Measurements from ENCODE around the gene HNF1B.

Gene HNF1B

DNA sequence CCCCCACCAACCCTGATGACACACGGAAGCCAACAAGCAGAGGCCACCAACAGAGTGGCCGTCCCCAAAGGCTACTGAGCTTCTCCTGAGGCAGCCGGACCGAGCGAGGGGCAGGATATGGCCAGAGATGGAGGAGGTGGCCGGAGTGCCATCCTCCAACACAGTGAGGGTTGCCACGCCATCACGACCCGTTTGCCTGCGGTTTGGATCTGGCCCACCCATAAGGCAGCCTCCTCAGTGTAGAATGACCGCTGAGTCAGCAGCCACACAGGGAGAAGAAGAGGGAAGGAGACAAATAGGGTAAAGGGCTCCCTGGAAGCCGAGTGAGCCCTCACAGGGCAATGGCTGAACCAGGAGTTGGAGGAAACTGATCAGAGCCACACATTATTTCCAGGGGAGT is 13.8 kb downstream of the HNF1B start:
- DNase-seq, result no peak

DNA sequence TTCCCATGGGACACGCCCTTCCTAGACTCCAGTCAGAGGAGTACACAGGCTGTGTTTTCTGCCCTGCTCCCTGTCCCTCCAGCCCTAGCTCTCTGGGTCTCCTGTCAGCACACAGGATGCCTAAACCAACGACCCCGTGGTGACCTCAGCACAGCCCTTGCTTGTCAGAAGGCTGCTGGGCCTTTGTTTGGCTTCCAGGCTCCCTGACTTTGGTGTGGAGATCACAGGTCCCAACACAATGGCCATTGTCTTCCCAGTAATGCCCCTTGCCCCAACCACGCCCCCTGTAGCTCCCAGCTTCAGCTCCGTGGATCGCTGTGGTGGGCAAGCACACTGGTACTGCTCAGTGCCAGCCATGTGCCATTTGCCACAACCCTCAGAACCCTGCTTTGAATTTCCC is 15.0 kb downstream of the HNF1B start:
- no peak for DNase-seq

DNA sequence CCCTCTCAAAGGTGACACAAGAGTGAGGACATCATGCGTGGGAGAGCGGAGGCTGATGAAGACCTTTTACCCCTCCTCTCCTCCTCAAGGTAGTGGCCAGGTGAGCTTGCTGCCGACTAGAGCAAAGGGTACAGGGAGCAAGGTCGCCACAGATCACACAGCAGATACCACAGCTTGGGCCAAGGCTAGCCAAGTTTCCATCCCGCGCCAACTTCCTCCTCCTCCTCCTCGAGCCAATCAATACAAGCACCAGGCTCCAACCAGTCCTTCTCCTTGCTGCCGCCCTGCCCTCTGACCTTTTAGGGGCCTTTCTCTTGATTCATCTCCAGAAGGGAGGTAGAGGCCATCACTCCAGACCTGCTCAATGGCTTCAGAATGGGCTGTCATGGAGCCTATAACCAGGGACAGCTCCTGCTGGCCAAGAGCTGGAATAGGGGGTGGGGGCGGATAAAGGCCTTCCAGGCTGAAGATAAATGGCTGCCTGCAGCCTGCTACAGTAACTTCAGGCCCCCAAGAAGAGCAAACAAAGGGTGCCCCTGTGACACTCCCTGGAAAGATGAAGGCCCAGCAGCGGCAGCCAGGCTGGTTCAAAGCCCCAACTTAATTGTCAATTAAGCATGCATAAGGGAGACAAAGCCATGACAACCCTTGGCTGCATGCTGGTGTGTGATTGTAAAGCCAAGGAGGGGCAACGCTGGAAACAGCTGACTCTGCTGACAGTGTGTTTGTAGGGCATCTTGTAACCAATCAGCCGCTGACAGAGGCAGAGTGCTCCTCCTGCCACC is 17.8 kb downstream of the HNF1B start:
- DNase-seq, result no peak

DNA sequence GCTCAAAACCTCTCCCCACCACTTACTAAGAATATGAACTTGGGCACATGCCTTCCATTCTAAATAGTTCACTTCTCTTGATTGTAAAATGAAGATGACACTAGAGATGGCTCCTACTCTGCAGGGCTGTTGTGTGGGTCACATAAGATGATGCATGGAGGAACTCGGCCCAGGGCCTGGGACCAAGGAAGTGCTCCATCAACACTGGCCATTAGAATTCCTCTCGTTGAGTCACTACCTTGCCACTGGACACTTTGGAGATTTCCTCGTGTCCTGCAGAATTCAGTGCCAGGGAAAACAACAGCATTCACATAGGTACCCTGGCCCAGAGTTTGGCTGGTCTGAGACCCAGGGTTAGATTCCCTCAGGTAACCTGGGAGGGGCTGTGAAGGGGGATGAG is 18.6 kb downstream of the HNF1B start:
- DNase-seq, result no peak

DNA sequence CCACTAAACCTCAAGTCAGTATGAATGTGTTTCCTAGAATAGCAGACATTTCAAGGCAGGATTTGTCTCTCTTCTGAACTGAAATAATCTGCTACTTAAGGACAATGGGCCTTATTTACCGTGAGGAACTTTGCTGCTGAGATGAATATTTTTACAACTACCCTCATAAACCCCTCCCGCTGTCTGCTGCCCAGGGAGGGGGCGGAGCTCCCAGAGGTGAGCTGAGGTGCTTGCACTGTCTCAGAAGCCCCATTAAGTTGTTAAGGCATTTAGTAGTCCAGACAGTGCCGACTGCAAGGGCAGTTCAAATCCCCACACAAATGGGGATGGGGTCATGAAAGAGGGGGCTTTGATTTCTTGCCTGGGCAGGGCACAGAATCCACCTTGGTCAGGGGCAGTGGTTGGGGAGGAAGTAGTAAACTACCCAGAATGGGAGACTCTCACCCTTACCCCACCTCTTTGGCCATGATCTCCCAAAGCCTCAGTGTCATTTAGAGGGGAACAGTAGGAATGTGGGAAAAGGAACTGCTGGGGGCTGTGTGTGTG is 19.2 kb downstream of the HNF1B start:
- DNase-seq, result no peak

DNA sequence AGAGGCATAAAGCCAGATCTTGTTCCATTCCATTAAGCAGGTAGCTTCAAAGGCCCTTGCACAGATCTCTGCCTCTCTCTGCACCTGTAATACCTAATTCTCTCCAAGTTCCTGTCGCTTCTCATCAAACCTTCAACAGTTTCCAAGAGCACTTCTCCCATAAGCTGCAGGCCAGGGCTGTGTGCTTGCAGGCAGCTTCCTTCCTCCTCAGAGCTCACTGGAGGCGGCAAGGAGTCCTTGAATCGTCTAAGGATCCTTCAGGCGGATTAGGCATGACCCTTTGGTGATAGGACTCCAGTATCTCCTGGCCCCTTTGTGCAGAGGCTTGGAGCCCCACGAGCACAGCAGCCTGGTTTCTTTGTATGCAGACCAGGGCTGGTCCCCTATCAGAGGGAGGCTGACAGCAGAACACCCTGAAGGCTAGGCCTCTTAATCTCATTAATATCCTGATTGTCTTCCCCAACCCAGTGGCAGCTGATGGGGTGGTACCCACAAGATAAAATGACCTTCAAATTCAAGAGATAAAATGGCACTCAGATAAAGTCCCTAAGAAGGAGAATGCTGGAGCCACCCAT is 19.8 kb downstream of the HNF1B start:
- DNase-seq, result no peak

DNA sequence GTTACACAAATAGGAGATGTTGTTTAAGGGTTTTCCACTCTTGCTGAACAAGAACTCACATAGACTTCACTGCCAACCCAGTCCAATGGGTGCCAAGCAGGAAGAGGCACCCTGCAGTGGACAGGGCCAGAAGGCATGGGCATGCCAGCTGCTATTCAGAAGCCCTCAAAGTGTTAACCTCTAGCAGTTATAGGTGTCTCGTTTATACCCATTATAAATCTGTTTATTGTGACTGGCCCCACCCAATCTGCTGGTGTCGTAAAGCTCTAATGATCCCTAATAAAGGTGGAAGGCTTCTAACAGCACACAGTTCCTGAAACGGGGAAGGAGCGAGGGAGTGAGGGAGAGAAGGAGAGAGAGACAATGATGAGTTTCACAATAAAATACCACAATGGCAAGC is 23.9 kb downstream of the HNF1B start:
- no peak for DNase-seq

DNA sequence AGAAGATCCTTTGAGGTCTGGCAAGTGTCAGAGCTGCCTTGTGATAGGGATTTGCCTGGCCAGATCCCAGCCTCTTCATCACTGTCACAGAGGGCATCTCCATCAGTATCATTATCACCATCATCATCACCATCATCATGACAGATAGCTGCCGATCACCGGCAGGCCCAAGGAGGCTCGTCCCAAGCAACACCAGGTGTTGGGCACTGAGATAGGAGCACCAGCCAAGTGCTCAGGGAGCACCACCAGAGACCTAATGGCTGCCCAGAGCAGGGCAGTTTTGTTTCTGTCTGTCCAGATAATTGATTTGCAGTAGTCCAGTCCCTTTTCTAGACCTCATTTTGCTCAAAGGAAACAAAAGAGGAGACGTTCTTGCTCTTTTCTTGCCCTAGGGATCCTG is 25.0 kb downstream of the HNF1B start:
- no peak for DNase-seq

DNA sequence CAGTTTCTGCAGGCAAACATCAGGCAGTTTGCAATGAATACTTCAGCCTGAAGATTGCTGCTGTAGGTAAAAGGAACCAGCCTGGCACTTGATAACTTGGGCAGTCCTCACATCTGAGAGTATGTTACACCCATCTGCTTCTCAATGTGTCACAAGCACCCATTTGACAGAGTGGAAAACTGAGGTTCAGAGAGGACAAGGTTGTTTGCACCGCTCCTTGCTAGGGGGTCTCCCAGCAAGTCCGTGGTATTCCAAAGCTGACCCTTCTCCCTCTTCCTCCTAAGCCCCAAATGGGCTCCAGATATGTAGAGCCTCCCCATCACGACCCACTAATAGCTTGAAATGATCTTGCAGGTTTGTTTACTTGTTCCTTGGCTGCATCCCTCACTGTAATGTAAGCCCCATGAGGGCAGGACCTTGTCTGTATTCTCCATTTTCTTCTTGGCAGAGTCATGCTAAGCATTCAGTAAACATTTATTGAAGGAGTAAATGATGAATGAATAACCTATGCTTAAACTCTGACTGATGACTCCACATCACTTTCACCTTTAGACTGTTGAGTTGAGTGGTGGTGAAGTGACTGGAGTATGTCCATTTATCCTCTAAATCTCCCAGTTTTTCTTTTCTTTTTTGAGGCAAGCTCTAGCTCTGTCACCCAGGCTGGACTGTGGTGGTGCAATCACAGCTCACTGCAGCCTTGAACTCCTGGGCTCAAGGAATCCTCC is 26.4 kb downstream of the HNF1B start:
- no peak for DNase-seq

DNA sequence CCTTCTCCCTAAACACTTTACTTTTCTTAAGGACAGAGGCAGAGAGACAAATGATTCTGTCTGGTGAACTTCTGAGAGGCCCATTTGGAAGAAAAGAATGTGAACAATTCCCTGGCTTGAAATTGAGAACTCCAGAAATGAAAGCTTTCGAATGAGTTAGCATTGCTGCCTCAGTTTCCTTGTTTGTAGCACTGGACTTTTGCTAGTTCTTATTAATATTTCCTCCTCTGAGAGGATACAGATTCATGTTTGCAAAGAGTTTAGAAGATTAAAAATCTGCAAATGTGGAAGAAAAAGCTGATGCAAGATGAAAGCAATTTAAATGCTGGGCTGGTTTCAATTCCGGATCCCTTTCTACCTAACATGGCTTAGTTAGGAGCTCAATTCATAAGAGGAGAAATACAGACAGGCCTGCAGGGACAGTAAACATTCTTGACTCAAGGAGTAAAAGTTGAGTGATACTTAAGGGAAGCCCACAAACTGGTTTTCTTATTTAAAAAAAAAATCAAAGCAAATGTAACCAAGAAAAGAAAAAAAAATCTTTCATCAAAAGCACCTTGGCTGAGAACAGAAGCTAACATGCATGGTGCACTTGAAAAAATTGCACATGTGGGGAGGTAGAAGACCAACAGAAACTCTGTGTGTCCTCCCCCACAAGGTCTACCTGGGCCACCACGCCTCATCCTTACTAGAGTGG is 27.1 kb downstream of the HNF1B start:
- no peak for DNase-seq

DNA sequence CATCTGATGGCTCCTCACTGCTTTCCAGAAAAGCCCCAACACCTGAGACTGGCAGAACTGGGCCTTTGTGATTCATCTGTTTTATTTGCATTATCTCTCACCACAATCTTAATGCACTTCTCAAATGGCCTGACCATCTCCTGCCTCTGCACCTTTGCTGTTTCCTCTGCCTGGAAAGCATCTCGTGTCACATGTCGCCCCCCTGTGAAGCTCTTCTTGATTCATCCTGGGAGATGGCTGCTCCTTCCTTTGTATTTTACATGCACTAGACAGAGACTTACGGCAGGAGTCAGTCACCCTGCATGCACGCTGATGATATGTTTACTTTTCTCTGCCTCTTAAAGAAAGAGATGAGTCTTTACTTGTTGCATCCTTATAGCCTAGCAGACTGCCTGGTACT is 30.0 kb downstream of the HNF1B start:
- no peak for DNase-seq

DNA sequence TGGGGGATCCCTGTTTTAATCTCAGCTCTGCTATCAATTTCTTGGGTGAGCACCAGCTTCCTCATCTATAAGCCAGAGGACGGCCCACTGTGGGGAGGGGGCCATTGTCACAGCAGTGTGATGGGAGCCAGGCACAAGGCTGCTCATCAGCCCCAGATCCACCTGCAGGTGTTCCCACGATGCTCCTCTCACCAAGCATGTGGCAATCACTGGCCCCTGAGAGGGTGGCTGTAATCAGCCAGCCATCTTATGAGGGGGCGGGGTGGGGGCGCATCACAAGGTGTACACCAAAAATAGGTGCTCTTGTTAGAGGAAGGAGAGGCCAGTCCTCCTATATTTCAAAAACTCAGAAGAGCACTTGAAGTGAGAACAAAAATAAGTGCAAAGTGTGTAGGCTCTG is 31.2 kb downstream of the HNF1B start:
- no peak for DNase-seq

DNA sequence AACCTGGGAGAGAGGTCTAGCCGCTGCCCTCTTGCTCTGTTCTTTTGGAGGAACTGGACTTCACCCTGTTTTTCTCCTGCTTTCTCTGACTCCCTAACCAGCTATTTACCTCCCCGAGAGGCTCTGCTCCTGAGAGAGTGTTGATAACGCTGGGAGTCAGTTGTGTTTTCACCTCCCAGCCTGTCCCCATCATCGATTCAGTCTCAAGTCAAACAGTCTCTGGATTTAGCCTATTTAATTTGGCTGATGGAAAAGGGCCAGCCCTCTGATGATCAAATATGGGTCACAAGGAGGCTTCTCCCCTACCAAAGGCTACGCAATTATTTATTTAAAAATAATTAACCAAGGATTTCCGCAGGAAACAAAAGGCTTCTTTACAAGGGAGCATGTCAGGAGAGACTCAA is 31.8 kb downstream of the HNF1B start:
- DNase-seq, result no peak

DNA sequence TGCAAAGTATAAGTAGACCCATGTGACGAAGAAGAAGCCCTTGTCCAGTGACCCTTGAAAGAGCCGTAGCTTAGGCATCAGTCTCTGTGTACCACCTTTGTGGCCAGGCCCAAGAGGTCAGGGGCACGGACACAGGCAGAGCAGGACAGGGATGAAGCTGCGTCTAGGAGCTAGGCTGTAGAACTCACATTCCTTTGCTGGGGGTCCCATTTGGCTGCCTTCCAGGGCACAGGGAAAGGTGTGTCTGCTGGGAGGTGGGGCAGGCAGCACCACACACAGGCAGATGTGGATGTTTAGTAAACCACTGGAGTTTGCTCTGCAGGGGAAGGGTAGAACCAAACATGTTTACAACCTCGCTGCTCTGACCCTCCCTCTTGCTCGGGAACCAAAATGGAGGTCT is 33.7 kb downstream of the HNF1B start:
- no peak for DNase-seq

DNA sequence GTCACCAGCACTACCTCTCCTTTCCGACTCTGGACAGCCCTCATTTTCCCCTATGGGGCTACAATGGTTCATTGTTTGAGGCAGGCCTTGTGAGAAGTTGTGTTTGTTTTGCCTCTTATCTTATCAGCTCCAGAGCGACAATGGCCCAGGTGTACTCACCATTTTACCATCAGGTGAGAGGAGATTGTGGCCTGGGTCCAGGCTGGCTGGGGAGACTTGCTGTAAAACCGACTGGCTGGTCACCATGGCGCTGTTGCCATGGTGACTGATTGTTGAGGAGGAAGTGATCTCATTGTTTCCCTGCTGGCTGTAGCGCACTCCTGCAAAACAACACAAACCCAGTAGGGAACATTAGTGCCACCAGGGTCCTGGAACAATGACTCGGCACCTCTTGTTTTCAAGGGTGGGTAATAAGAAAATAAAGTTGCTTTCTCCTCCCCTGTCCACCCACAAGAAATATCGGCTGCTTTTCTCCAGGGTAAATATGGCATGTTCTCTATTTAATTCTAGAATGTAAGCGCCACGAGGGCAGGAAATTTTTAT is 34.4 kb downstream of the HNF1B start:
- DNase-seq, result no peak

DNA sequence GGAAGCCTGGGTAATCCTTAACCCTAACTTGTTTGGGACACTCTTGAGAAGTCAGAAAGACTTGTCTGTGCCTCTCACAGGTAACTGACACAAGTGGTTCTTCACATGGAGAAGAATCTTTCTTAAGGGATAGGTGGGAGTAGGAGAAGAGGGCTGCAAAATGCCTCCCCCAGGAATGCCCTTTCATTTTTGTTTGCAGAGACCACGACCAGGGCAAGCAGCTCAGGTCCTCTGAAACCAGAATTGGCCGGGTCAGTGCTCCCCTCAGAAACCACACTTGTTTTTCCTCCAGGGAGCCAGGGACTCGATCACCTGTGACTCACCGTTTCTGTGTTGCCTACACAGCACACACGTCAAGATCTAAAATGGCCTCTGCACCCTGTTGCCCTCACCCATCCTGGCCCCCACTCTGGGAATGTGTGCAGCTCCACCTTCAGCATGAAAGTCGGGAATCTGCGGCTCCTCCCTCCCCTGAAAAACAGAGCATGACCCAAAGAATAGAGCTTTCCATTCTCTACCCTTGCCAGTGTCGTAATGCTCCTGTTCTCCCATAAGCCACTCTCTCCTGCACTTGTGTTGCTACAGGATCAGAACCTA is 36.1 kb downstream of the HNF1B start:
- no peak for DNase-seq

DNA sequence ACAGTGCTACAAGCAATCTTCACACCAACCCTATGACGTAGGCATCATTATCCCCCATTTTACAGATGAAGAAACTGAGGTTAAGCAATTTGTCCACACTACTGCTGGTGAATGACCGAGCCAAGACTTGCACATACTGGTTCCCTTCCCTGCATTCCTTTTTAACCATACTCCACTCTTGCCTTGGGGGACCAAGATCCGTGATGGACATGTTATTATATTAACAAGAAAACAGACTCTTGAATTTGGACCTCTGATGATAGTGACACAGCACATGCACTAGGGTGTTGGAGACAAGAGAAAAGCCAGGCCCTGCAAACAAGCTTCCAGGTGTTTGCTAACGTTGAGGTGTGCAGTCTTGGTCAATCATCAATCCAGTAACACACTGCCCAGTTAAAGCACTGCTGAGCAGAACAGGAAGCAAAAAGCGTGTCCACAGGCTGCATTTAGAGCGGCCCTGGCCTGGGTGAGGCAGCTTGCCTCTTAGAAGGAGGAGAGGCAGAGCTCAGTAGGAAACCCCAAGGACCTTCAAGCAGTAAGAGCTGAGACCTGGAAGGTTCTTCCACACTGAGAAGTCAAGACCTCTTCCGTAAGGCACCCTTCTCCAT is 36.7 kb downstream of the HNF1B start:
- DNase-seq, result no peak

DNA sequence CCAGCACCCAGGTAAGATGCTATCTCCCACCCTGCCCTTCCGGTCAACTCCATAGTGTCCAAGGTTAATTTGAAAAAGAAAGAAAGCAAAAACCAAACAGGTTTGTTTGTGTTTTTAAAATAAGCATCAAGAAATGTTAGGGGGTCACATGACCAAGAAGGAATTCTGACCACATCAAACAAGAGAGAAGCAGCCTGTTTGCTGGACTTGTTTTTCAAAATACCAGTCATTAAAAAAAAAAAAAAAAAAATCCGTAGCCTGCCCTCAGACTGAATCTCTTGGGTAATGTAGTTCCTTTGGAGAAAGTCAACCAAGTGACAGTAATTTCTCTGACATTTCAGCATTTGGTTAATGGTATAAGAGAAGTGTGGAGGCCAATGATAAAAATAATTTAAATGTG is 38.4 kb downstream of the HNF1B start:
- DNase-seq, result no peak

DNA sequence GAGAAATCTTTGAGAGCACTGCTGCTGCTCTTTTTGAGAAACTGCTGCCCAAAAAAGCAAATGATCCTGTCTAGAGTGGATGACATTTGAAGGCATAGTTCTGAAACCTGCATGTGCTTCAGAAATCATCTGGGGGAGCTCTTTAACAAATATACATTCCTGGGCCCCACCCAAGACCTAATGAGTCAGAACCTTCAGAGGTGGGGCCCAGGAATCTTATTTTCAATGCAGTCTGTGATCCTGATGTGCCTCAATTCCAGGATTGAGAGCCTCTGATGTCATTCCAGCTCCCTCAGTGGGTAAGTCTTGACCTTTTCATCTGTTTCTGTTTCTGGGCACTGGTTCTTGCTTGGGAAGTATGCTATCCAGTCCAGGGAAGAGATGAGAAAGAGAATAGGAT is 42.3 kb downstream of the HNF1B start:
- no peak for DNase-seq

DNA sequence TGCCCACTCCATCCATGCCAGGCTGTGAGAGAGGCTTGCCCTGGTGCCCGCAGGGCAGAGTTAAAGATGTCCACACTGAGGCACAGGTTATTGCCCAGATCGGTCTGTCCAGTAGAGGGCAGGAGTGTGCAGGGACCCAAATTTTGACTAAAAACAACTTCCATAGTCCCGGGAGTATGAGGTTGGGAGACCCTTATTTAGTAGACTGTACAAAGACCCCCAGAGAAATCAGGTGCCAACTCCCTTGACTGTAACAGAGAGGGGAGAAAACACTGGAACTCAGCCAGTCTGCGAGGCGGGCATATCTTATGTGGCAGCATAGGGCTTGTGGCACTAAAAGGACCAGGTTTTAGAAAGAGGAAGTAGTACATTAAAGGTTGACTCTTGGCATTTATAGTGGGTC is 43.4 kb downstream of the HNF1B start:
- DNase-seq, result peak; percentile 48 to 57

DNA sequence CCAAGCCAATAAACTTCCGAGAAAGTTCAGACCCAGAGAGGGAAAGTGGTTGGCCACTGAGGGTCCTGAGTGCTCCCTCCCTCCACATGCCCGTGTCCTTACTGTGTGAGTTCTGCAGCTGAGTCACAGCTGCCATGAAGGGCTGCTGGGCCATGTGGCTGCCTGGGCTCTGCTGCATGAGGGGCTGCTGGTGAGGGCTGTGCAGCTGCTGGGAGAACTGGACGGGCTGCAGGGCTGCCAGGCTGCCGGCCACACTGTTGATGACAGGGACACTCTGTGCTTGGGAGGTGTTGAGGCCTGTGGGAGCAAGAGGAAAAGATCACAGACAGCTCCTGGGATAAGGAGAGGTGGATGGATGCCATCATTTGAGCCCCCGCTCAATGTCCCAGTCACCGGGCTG is 44.0 kb downstream of the HNF1B start:
- DNase-seq, result no peak

DNA sequence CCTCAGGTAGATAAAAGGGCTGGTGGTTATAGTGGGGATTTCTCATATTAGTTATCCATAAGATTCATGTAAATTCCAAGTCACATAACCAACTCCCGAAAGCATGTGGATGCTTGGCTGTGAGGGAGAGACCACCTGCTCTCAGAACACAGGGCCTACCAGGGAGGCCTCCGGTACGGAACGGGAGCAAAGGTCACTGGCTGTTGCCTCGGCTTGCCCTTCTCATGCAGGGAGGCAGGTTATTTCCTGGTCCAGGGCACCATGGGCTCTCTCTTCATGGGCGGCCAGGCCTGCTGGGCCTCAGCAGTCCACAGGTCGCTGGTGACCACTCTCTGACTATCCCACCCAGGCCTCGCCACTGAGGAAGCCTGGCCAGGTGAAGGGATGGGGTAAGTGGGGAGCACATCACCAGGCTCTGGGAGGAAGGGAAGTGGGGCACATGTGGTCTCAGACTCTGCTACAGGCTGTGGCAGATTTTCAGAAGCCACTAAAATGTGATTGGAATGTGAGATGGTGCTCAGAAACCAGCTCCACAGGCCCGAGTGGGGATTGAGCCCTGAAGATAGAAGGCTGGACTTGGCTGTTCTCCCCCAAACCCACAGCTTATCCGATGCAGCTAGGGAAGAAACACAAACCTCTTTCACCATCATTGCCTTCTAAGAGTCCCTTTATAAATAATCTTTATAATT is 45.4 kb downstream of the HNF1B start:
- DNase-seq, result no peak
